HG03558 (cell line): ENCODE data around the gene MLIP.
"Not testable (repeated sequence)": the region's sequence is repeated elsewhere in the genome, so short reads cannot be mapped to it uniquely, and the experiment has no call there.

Experiments
- ATAC-seq: cut with Tn5 transposase; IDR thresholded peaks from one replicate; pipeline ENCODE4 v1.9.1; 2021; ENCODE audit warnings: moderate number of reproducible peaks; ENCODE audit not compliant: unreplicated experiment; ENCODE audit errors: extremely low read depth

The MLIP gene, protein sequence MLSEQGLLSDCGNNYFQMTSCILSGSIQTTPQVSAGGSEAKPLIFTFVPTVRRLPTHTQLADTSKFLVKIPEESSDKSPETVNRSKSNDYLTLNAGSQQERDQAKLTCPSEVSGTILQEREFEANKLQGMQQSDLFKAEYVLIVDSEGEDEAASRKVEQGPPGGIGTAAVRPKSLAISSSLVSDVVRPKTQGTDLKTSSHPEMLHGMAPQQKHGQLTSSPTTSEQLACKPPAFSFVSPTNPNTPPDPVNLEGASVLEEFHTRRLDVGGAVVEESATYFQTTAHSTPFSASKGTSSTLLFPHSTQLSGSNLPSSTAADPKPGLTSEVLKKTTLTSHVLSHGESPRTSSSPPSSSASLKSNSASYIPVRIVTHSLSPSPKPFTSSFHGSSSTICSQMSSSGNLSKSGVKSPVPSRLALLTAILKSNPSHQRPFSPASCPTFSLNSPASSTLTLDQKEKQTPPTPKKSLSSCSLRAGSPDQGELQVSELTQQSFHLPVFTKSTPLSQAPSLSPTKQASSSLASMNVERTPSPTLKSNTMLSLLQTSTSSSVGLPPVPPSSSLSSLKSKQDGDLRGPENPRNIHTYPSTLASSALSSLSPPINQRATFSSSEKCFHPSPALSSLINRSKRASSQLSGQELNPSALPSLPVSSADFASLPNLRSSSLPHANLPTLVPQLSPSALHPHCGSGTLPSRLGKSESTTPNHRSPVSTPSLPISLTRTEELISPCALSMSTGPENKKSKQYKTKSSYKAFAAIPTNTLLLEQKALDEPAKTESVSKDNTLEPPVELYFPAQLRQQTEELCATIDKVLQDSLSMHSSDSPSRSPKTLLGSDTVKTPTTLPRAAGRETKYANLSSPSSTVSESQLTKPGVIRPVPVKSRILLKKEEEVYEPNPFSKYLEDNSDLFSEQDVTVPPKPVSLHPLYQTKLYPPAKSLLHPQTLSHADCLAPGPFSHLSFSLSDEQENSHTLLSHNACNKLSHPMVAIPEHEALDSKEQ

GRCh38 chr6:54111341-54112045 lies at the start of gene MLIP:
Gene MLIP, plus strand, starts transcription at chr6:54111443. Its CDS starts 37 bp downstream, at chr6:54111480.
- no peak for ATAC-seq

- no peak for ATAC-seq
Measured at GRCh38 chr6:54063228-54063539, 48.1 kb upstream of the MLIP start.

GRCh38 chr6:54068694-54069093 lies 42.5 kb upstream of the MLIP start:
- no peak for ATAC-seq

GRCh38 chr6:54070025-54070424 lies 41.2 kb upstream of the MLIP start:
- no peak for ATAC-seq

DNA sequence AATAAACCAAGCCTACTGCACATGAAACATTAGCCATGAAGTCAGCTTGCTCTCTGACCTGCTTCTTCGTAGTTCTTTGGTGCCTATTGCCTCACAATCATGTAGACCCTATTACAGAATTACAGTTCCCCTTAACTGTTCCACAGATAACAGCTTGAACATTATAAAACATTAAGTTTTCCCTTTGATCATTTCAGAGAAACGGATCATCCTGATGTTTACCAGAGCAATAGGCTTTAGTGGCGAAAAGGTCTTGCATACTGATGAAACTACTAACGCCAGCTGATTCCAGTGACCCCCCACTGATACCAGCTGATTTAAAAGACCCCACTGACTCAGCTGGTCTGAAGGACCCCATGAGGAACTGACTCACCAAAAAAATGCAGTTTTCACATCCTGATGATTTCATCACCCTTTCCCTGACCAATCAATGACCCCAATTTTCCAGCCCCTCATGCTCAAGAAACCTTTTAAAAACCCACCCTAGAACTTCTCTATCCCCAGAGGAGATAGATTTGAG lies 39.4 kb upstream of the MLIP start:
- no peak for ATAC-seq

GRCh38 chr6:54072635-54073313 lies 38.5 kb upstream of the MLIP start:
- ATAC-seq: no peak

- no peak for ATAC-seq
Measured at GRCh38 chr6:54073487-54073886, 37.8 kb upstream of the MLIP start.

DNA sequence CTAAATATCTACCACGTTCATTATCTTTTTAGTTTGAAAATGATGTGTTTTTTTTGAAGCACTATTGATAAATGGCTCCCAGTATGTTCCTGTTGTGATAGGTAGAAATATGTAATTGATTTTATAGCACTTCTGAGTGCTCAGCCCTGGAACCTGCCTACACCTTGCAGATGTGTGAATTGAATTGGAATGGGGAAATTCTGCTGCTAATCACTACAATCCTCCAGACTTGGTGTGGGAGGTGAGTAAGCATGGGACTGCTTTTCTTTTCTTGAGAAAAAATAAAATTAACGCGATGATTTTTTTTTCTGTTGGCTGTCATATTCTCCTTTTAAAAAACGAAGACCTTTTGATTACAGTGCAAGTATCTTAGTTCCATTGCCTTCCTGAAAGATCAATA lies 37.1 kb upstream of the MLIP start:
- ATAC-seq: no peak

DNA sequence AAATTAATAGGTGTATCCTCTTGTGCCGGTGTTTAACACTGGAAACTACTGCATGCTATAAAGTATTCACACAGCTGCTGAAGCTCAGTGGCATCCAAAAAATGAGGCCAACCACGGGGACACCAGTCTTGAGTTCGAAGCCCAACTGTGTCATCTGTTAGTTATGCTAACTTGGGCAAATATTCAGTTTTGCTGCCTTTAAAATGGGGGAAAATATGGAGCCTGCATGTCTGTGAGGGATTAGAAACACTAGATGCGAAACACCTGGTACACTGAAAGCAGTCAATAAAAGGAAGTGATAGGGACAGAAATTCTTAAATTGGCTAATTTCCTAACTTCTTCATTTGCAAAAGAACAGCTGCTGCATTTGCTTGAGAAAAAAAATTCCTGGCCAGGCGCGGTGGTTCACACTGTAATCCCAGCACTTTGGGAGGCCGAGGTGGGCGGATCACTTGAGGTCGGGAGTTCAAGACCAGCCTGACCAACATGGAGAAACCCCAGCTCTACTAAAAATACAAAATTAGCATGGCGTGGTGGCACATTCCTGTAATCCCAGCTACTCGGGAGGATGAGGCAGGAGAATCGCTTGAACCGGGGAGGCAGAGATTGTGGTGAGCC lies 36.6 kb upstream of the MLIP start:
- ATAC-seq: no peak

DNA sequence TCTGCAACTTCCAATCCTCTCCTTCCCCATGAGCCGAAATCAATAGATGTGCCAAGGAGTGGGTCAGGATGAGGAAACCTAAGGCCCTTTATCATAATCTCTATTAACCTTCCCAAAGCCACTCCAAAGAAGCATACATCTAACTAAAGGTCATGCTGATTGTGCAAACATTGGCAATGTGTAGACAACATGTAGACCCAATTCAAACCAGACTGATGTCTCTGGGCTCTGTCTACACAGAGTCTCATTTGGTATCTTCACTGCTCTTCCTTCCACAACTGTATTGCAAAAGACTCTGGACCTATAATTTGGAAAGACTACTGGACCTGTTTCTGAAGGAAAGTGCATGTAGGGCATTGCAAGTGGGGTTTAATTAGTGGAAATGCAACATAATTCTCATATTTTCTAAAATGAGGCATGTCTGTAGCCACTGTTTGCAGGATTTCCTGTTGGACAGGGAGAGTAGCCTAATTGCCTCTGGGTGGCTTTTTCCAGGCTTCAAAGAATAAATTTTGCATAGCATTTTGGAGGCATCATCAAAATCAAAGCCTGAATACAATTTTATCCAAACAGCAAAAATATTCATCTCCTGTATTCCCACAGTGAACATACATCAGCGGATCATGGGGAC lies 35.0 kb upstream of the MLIP start:
- no peak for ATAC-seq

DNA sequence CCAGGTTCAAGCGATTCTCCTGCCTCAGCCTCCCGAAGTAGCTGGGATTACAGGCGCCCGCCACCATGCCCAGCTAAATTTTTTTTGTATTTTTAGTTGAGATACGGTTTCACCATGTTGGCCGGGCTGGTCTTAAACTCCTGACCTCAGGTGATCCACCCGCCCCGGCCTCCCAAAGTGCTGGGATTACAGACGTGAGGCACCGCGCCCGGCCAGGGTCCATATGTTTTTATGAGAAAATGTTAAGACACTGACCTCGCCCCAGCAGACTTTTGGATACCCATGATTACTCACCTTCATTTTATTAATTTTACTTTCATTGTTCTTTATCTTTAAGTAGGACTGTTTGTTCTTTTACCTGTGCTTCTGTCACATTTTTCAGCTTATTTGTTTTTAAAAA lies 29.7 kb upstream of the MLIP start:
- ATAC-seq: not testable (repeated sequence)

GRCh38 chr6:54083287-54083686 lies 28.0 kb upstream of the MLIP start:
- no peak for ATAC-seq

GRCh38 chr6:54084231-54084630 lies 27.0 kb upstream of the MLIP start:
- ATAC-seq: no peak

DNA sequence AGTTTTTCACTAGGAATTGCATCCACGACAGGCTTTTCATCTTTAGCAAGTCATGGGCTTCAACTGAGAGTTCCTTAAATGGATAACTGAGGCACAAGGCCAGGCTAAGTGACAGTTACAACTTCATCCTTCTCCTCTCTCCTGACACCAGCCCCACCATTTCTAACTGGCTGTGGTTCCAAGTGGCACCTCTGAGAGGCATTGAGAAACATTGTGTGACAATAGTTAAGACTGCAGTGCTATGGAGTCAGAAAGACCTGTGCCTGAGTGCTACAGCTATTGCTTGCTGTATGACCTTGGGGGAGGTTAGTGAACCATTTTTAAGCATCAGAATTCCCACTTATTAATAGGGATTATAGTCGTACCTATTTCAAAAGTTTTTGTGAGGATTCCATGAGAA lies 26.2 kb upstream of the MLIP start:
- no peak for ATAC-seq

DNA sequence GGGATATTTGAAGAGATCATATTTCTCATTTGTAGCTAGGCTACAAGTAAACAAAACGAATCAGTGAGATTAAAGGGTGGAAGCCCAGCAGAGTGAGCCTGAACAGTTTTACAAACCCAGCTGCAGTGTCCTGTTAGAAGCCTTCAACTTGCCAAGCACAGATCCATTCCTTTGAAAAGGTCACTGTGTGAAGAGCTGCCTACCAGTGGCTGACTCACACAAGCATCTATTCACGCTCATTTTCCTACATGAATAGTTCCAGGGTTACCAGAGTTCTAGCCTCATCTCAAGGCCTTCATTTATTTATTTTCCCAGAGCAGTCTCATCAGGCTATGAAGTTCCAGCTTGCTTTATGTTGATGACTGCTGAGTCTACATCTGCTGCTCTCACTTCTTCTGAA lies 25.7 kb upstream of the MLIP start:
- ATAC-seq: no peak

GRCh38 chr6:54086439-54086838 lies 24.8 kb upstream of the MLIP start:
- ATAC-seq: no peak

- ATAC-seq: no peak
Measured at GRCh38 chr6:54087721-54088120, 23.5 kb upstream of the MLIP start.

DNA sequence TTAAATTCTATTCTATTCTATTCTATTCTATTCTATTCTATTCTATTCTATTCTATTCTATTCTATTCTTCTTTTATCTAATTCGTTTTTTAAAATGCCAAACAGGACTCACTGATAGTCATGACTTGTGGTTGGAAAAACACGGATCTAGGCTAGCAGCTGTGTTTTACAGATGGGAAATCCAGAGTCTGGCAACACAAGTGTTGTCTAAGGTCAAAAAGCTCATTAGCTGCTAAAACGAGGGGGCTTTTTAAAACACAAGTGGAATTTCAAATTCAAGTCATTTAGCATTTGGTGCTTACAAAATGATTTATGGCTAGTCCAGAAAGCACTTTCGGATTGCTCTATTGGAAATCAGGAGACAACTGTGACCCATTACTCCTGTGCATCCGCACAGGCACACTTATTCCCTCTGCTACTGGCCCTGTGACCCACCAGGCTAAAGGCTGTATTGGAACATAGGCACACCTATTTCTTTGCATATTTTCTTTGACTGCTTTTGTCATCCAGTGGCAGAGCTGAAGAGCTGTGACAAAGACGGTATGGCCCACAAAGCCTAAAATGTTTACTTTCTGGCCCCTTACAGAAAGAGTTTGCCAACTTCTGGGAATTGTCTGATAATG lies 17.8 kb upstream of the MLIP start:
- no peak for ATAC-seq

DNA sequence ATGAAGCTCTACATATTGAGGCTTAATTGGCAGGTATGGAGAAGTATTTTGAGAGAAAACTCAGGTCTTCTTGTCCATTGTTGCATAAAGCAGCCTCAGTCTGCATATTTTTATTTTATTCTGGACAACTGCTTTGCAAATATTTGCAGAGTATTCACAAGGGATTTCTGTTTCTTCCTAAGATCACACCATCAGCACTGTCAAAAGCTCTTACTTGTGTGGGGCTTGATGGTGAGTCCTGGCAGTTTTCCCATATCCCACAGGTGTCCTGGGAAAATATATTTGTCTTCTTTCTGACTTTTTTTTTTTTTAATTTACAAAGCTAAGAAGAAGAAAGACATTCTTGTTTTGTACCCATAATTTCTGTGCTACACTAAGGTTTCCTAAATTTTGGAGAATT lies 16.9 kb upstream of the MLIP start:
- ATAC-seq: no peak
